ENCODE measurements around the gene ACTG2.
A peak's percentile ranks its signal among the peaks of the same experiment; 100 is the strongest.

Gene ACTG2

GRCh38 chr2:73952499-73953446 lies 60.0 kb downstream of the ACTG2 start:
- H2AFZ ChIP-seq (ENCODE audit: low read length, unreplicated experiment), result no peak overlapping the region
- peaks cover 11% of the 10 kb centered on the region for H3K79me2 ChIP-seq (ENCODE audit: control insufficient read depth, insufficient read depth, low read length, unreplicated experiment)
- peaks cover 46% of the 10 kb centered on the region for H3K36me3 ChIP-seq (ENCODE audit: insufficient read depth, low read length)
- no peak overlapping the region for H3K4me3 ChIP-seq (ENCODE audit: low read depth, low read length)
- H3K4me1 ChIP-seq (ENCODE audit: control insufficient read depth, insufficient read depth, low read length, unreplicated experiment), result peaks cover 13% of the 10 kb centered on the region
- H3K27ac ChIP-seq (ENCODE audit: low read depth, low read length), result peak overlapping the region; percentile 34
- no peaks in the 10 kb centered on the region for H3K27me3 ChIP-seq (ENCODE audit: insufficient read depth, low read length)

- Histone ChIP-seq H3K27me3 (ENCODE audit: insufficient read depth, low read length) (no peaks in the 10 kb centered on the region), H2AFZ (ENCODE audit: low read length, unreplicated experiment) (no peak overlapping the region), H3K27ac (ENCODE audit: low read depth, low read length) (no peak overlapping the region), H3K36me3 (ENCODE audit: insufficient read depth, low read length) (peaks cover 35% of the 10 kb centered on the region), H3K4me1 (ENCODE audit: control insufficient read depth, insufficient read depth, low read length, unreplicated experiment) (peaks cover 13% of the 10 kb centered on the region), H3K79me2 (ENCODE audit: control insufficient read depth, insufficient read depth, low read length, unreplicated experiment) (peaks cover 7% of the 10 kb centered on the region), H3K4me3 (ENCODE audit: low read depth, low read length) (no peak overlapping the region)
Observed at GRCh38 chr2:73956218-73956865, 63.5 kb downstream of the ACTG2 start.

GRCh38 chr2:73961274-73961673 lies 68.5 kb downstream of the ACTG2 start:
- Histone ChIP-seq H3K27ac (ENCODE audit: low read depth, low read length) (no peak overlapping the region), H3K4me3 (ENCODE audit: low read depth, low read length) (no peak overlapping the region), H3K79me2 (ENCODE audit: control insufficient read depth, insufficient read depth, low read length, unreplicated experiment) (no peaks in the 10 kb centered on the region), H3K36me3 (ENCODE audit: insufficient read depth, low read length) (peaks cover 20% of the 10 kb centered on the region; the same call in 1 of the 2 replicates), H3K27me3 (ENCODE audit: insufficient read depth, low read length) (no peaks in the 10 kb centered on the region), H3K4me1 (ENCODE audit: control insufficient read depth, insufficient read depth, low read length, unreplicated experiment) (no peaks in the 10 kb centered on the region), H2AFZ (ENCODE audit: low read length, unreplicated experiment) (no peak overlapping the region)

GRCh38 chr2:73961823-73962615 lies 69.2 kb downstream of the ACTG2 start:
- Histone ChIP-seq H2AFZ (ENCODE audit: low read length, unreplicated experiment) (no peak overlapping the region), H3K36me3 (ENCODE audit: insufficient read depth, low read length) (peaks cover 13% of the 10 kb centered on the region; the same call in 1 of the 2 replicates), H3K27ac (ENCODE audit: low read depth, low read length) (no peak overlapping the region), H3K27me3 (ENCODE audit: insufficient read depth, low read length) (no peaks in the 10 kb centered on the region), H3K4me3 (ENCODE audit: low read depth, low read length) (no peak overlapping the region), H3K79me2 (ENCODE audit: control insufficient read depth, insufficient read depth, low read length, unreplicated experiment) (no peaks in the 10 kb centered on the region), H3K4me1 (ENCODE audit: control insufficient read depth, insufficient read depth, low read length, unreplicated experiment) (no peaks in the 10 kb centered on the region)

- no peak overlapping the region for H2AFZ ChIP-seq (ENCODE audit: low read length, unreplicated experiment)
- H3K36me3 ChIP-seq (ENCODE audit: insufficient read depth, low read length), result peaks cover 13% of the 10 kb centered on the region; the same call in 1 of the 2 replicates
- H3K27ac ChIP-seq (ENCODE audit: low read depth, low read length), result no peak overlapping the region
- no peaks in the 10 kb centered on the region for H3K4me1 ChIP-seq (ENCODE audit: control insufficient read depth, insufficient read depth, low read length, unreplicated experiment)
- H3K27me3 ChIP-seq (ENCODE audit: insufficient read depth, low read length), result no peaks in the 10 kb centered on the region
- no peak overlapping the region for H3K4me3 ChIP-seq (ENCODE audit: low read depth, low read length)
- H3K79me2 ChIP-seq (ENCODE audit: control insufficient read depth, insufficient read depth, low read length, unreplicated experiment), result no peaks in the 10 kb centered on the region
Observed at GRCh38 chr2:73962798-73963197, 70.0 kb downstream of the ACTG2 start.

GRCh38 chr2:73963385-73964120 lies 70.7 kb downstream of the ACTG2 start:
- no peaks in the 10 kb centered on the region for H3K4me1 ChIP-seq (ENCODE audit: control insufficient read depth, insufficient read depth, low read length, unreplicated experiment)
- no peak overlapping the region for H2AFZ ChIP-seq (ENCODE audit: low read length, unreplicated experiment)
- H3K79me2 ChIP-seq (ENCODE audit: control insufficient read depth, insufficient read depth, low read length, unreplicated experiment), result no peaks in the 10 kb centered on the region
- no peak overlapping the region for H3K27ac ChIP-seq (ENCODE audit: low read depth, low read length)
- peaks cover 9% of the 10 kb centered on the region; the same call in 1 of the 2 replicates for H3K36me3 ChIP-seq (ENCODE audit: insufficient read depth, low read length)
- H3K27me3 ChIP-seq (ENCODE audit: insufficient read depth, low read length), result no peaks in the 10 kb centered on the region
- no peak overlapping the region for H3K4me3 ChIP-seq (ENCODE audit: low read depth, low read length)

GRCh38 chr2:73964223-73964622 lies 71.4 kb downstream of the ACTG2 start:
- Histone ChIP-seq H3K36me3 (ENCODE audit: insufficient read depth, low read length) (peaks cover 8% of the 10 kb centered on the region; the same call in 1 of the 2 replicates), H3K27ac (ENCODE audit: low read depth, low read length) (no peak overlapping the region), H3K4me1 (ENCODE audit: control insufficient read depth, insufficient read depth, low read length, unreplicated experiment) (no peaks in the 10 kb centered on the region), H2AFZ (ENCODE audit: low read length, unreplicated experiment) (no peak overlapping the region), H3K4me3 (ENCODE audit: low read depth, low read length) (no peak overlapping the region), H3K27me3 (ENCODE audit: insufficient read depth, low read length) (no peaks in the 10 kb centered on the region), H3K79me2 (ENCODE audit: control insufficient read depth, insufficient read depth, low read length, unreplicated experiment) (no peaks in the 10 kb centered on the region)

- Histone ChIP-seq H3K36me3 (ENCODE audit: insufficient read depth, low read length) (peaks cover 8% of the 10 kb centered on the region; the same call in 1 of the 2 replicates), H3K79me2 (ENCODE audit: control insufficient read depth, insufficient read depth, low read length, unreplicated experiment) (no peaks in the 10 kb centered on the region), H3K4me3 (ENCODE audit: low read depth, low read length) (no peak overlapping the region), H3K27ac (ENCODE audit: low read depth, low read length) (no peak overlapping the region), H3K4me1 (ENCODE audit: control insufficient read depth, insufficient read depth, low read length, unreplicated experiment) (peaks cover 6% of the 10 kb centered on the region), H3K27me3 (ENCODE audit: insufficient read depth, low read length) (no peaks in the 10 kb centered on the region), H2AFZ (ENCODE audit: low read length, unreplicated experiment) (no peak overlapping the region)
Observed at GRCh38 chr2:73965053-73965452, 72.2 kb downstream of the ACTG2 start.

GRCh38 chr2:73968357-73968937 lies 75.6 kb downstream of the ACTG2 start:
- Histone ChIP-seq H3K36me3 (ENCODE audit: insufficient read depth, low read length) (no peaks in the 10 kb centered on the region), H3K4me1 (ENCODE audit: control insufficient read depth, insufficient read depth, low read length, unreplicated experiment) (peaks cover 29% of the 10 kb centered on the region), H3K4me3 (ENCODE audit: low read depth, low read length) (no peak overlapping the region), H3K79me2 (ENCODE audit: control insufficient read depth, insufficient read depth, low read length, unreplicated experiment) (no peaks in the 10 kb centered on the region), H2AFZ (ENCODE audit: low read length, unreplicated experiment) (no peak overlapping the region), H3K27ac (ENCODE audit: low read depth, low read length) (no peak overlapping the region), H3K27me3 (ENCODE audit: insufficient read depth, low read length) (no peaks in the 10 kb centered on the region)
